Stimulated activated CD8-positive, alpha-beta memory T cell treated with anti-CD3 and anti-CD28 coated beads, Interleukin-15, amount 100 ng/mL, for 1 hour (primary cell): ENCODE measurements around the gene RSPH10B.
"Not testable (repeated sequence)": the region's sequence is repeated elsewhere in the genome, so short reads cannot be mapped to it uniquely, and the experiment has no call there.

Experiments used
- DNase-seq: peaks from one replicate; pipeline ENCODE4 v3.0.0-alpha.2; 2020; ENCODE audit warnings: low read depth

The RSPH10B gene

GRCh38 chr7:5926263-5926870, 44.1 kb downstream of the RSPH10B start:
- not testable (repeated sequence) for DNase-seq

GRCh38 chr7:5924630-5925029, 45.9 kb downstream of the RSPH10B start:
- not testable (repeated sequence) for DNase-seq

GRCh38 chr7:5924180-5924579, 46.3 kb downstream of the RSPH10B start:
- DNase-seq = not testable (repeated sequence)

- not testable (repeated sequence) for DNase-seq
Observed at GRCh38 chr7:5916529-5916928, 54.0 kb downstream of the RSPH10B start.

GRCh38 chr7:5908835-5909234, 61.7 kb downstream of the RSPH10B start:
- DNase-seq = not testable (repeated sequence)

GRCh38 chr7:5904726-5905125, 65.8 kb downstream of the RSPH10B start:
- DNase-seq = not testable (repeated sequence)

GRCh38 chr7:5903002-5903401, 67.5 kb downstream of the RSPH10B start:
- not testable (repeated sequence) for DNase-seq

- peak; percentile 62 for DNase-seq
Observed at GRCh38 chr7:5898480-5899224, 71.8 kb downstream of the RSPH10B start, which contains the start of gene CCZ1. CCZ1 (plus strand) TSS chr7:5898733; CDS start chr7:5898800, 67 bp downstream.

GRCh38 chr7:5897369-5897919, 73.0 kb downstream of the RSPH10B start:
- DNase-seq = not testable (repeated sequence)

GRCh38 chr7:5892498-5892897, 78.0 kb downstream of the RSPH10B start:
- DNase-seq = no peak

- not testable (repeated sequence) for DNase-seq
Observed at GRCh38 chr7:5890244-5890643, 80.2 kb downstream of the RSPH10B start.

- DNase-seq = not testable (repeated sequence)
Observed at GRCh38 chr7:5888021-5888420, 82.5 kb downstream of the RSPH10B start.

GRCh38 chr7:5884431-5884830, 86.1 kb downstream of the RSPH10B start:
- not testable (repeated sequence) for DNase-seq

- not testable (repeated sequence) for DNase-seq
Observed at GRCh38 chr7:5880106-5880505, 90.4 kb downstream of the RSPH10B start.

GRCh38 chr7:5879591-5879990, 90.9 kb downstream of the RSPH10B start:
- not testable (repeated sequence) for DNase-seq
